Body of pancreas (tissue), 4 donors: ENCODE data around the gene SELENOM. TPM values are rescaled to one million over a fixed set of nuclear protein-coding genes. Genes with fewer than 3 reads are reported as not detected.

Experiments used
- ATAC-seq: fragments of 150-250 bp; one replicate; pipeline ENCODE4 v1.9.1; 2016
- DNase-seq, 4 donors: peaks; one replicate each; pipeline ENCODE4 v3.0.0-alpha.2; 2019
- H3K27ac ChIP-seq, 4 donors: fragments of 200-600 bp; sonication (generic); 1 replicate in 3 of 4; 2 replicates in 1 of 4; pipeline versions ENCODE4 v1.5.1 to v1.6.1; 2016 to 2019; ENCODE audit warnings: mild to moderate bottlenecking in 1 of 4, mixed read lengths in 1 of 4, moderate library complexity in 1 of 4
- H3K27me3 ChIP-seq, 2 donors: fragments of 200-600 bp; sonication (generic); one replicate each; pipeline ENCODE4 v1.6.0; 2016; ENCODE audit warnings: mild to moderate bottlenecking in 1 of 2
- H3K36me3 ChIP-seq, 2 donors: fragments of 200-600 bp; sonication (generic); replicated peaks in 1 of 2; 2 replicates each; pipeline ENCODE4 v1.5.1; 2016; ENCODE audit warnings: low read depth in 2 of 2; ENCODE audit not compliant: insufficient read depth in 1 of 2
- H3K4me1 ChIP-seq: fragments of 200-600 bp; sonication (generic); one replicate; pipeline ENCODE4 v1.6.0; 2016
- H3K4me3 ChIP-seq, 2 donors: fragments of 200-600 bp; sonication (generic); 1 replicate in 1 of 2; 2 replicates in 1 of 2; pipeline ENCODE4 v1.5.1; 2016 to 2019
- H3K9me3 ChIP-seq, 3 donors: fragments of 200-600 bp; sonication (generic); 1 replicate in 2 of 3; 2 replicates in 1 of 3; pipeline ENCODE4 v1.5.1; 2016
- POLR2A ChIP-seq, 3 donors: fragments of 450-650 bp; IDR thresholded peaks; one replicate each; pipeline ENCODE4 v1.6.1; 2016; ENCODE audit warnings: antibody characterized with exemption in 3 of 3, mild to moderate bottlenecking in 2 of 3
- WGBS, 2 donors: methylation state at CpG; one replicate each; pipeline ENCODE4 v1.1.5; 2017; 5-methylcytosine and 5-hydroxymethylcytosine counted together
- intact Hi-C: fragments of 100-400 bp; cut with DNase I; formaldehyde crosslinking; loops from one replicate; pipeline ENCODE4 v1.15.1; 2023
- total RNA-seq, 2 donors: library from RNA; depleted of rRNA; stranded (reverse); fragments of >200 nt; gene quantifications; one replicate each; pipeline ENCODE4 v1.1.0, GENCODE V29; 2016
- TF ChIP-seq, protein P1 (sequence below), 7 experiments: fragments of 450-650 bp in 4 of 7; fragments of 200-600 bp in 3 of 7; sonication (generic) in 3 of 7; IDR thresholded peaks; one replicate each; pipeline ENCODE4 v1.5.1; 2016 to 2019; ENCODE audit warnings: antibody characterized with exemption in 7 of 7

The SELENOM gene
- total RNA-seq, 2 donors from 2014 or later: 127 to 198 TPM

GRCh38 chr22:31056986-31057599, 50.3 kb downstream of the SELENOM start:
- TF ChIP-seq POLR2A (IDR thresholded peaks at IDR 0.05): no peak
- TF ChIP-seq, protein P1, sequence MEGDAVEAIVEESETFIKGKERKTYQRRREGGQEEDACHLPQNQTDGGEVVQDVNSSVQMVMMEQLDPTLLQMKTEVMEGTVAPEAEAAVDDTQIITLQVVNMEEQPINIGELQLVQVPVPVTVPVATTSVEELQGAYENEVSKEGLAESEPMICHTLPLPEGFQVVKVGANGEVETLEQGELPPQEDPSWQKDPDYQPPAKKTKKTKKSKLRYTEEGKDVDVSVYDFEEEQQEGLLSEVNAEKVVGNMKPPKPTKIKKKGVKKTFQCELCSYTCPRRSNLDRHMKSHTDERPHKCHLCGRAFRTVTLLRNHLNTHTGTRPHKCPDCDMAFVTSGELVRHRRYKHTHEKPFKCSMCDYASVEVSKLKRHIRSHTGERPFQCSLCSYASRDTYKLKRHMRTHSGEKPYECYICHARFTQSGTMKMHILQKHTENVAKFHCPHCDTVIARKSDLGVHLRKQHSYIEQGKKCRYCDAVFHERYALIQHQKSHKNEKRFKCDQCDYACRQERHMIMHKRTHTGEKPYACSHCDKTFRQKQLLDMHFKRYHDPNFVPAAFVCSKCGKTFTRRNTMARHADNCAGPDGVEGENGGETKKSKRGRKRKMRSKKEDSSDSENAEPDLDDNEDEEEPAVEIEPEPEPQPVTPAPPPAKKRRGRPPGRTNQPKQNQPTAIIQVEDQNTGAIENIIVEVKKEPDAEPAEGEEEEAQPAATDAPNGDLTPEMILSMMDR (IDR thresholded peaks at IDR 0.05): no peak
- H3K27me3 ChIP-seq: no peaks in the 10 kb centered on the region
- H3K9me3 ChIP-seq: no peaks in the 10 kb centered on the region
- H3K4me1 ChIP-seq: peaks cover 13% of the 10 kb centered on the region
- DNase-seq: no peak
- no peak overlapping the region for H3K27ac ChIP-seq
- 86 to 90% methylated on average over 5 of the region's 5 CpGs for WGBS, 2 donors
- no peak overlapping the region for H3K4me3 ChIP-seq
- ATAC-seq: no peak
- no peaks in the 10 kb centered on the region for H3K36me3 ChIP-seq
- intact Hi-C loops: no loop called here

DNA sequence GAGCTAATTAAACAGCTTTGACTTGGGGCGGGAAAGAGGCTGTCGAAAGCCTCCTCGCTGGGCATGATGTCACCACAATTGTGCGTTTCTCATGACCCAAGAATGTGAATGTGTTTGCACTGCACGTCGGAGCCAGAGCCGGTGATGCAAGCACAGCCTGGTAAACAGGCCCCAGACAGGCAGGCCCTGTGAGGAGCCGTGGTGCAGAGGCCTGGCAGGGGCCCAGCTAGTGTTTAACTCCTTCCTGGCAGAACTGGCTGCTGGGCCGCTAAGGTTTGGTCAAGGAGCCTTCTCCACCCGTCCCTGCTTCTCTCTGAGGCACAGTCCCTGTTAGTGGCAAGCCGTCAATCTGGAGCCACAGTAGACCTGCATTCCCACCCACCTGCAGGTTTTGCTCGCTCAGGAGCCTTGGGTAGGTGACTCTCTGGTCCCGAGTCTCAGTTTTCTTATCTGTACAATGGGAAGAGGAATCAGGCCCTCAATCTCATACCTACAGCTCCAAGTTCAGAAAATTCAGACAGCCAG, 51.7 kb downstream of the SELENOM start:
- Histone ChIP-seq H3K27ac (peak overlapping the region; percentile 30 to 67 (median 48)), H3K27me3 (no peaks in the 10 kb centered on the region), H3K36me3 (no peaks in the 10 kb centered on the region), H3K4me3 (no peak overlapping the region), H3K4me1 (peaks cover 13% of the 10 kb centered on the region), H3K9me3 (no peaks in the 10 kb centered on the region)
- intact Hi-C loops: no loop called here
- ATAC-seq (peak; percentile 99), DNase-seq (peak; percentile 82 to 96 (median 92))
- 24 to 28% methylated on average over 7 to 13 of the region's 13 CpGs for WGBS, 2 donors
- TF ChIP-seq POLR2A (IDR thresholded peaks at IDR 0.05): no peak
- TF ChIP-seq, protein P1 (IDR thresholded peaks at IDR 0.05): no peak

DNA sequence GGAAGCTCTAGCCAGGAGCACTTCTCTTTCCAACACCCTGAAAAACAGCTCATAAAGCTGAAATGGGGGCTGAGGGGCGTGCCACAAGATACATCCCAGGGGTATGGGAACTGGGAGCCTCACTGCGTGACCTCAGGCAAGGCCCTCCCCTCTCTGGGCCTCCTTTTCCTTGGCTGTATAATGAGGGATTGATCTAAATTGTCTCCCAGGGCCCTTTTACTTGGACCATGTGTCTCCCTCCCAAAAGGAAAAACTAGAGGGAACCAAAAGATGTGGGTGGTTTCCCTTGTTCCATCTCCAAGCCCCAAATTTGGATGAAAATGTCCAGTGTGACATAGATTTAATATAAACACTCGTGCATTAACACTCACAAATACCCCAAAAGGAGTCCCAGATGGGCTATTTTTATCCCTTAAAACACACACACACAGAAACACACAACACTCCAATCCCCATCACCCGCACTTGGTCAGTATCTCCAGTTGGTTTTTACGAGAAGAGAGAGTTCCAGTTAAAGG, 52.2 kb downstream of the SELENOM start:
- Histone ChIP-seq H3K27ac (peak overlapping the region; percentile 30 to 67 (median 48)), H3K27me3 (no peaks in the 10 kb centered on the region), H3K4me3 (no peak overlapping the region), H3K36me3 (no peaks in the 10 kb centered on the region), H3K4me1 (peaks cover 13% of the 10 kb centered on the region), H3K9me3 (no peaks in the 10 kb centered on the region)
- DNase-seq (no peak), ATAC-seq (no peak)
- no peak for TF ChIP-seq POLR2A (IDR thresholded peaks at IDR 0.05)
- TF ChIP-seq, protein P1 (IDR thresholded peaks at IDR 0.05): no peak
- intact Hi-C loops: no loop called here
- 56 to 68% methylated on average over 5 of the region's 5 CpGs for WGBS, 2 donors

Other genes starting within 250 kb of the SELENOM start
- gene MORC2, start 138.8 kb downstream of the SELENOM start, total RNA-seq: 10 to 100 TPM in 1 of 2 donors, 1 to 10 TPM in 1; 9.1 to 13.5 TPM
- 10 to 100 TPM; 48.0 to 48.5 TPM for gene TUG1, start 138.3 kb downstream of the SELENOM start, total RNA-seq
- gene SMTN, start 26.2 kb downstream of the SELENOM start, total RNA-seq: 10 to 100 TPM; 35.5 to 50.1 TPM
- gene INPP5J, start 15.4 kb upstream of the SELENOM start, total RNA-seq: 10 to 100 TPM; 16.1 to 17.8 TPM
- gene PLA2G3, start 32.9 kb upstream of the SELENOM start, total RNA-seq: not detected
- gene RNF185, start 52.6 kb upstream of the SELENOM start, total RNA-seq: 10 to 100 TPM; 11.5 to 20.8 TPM
- 10 to 100 TPM; 27.5 to 79.8 TPM for gene LIMK2, start 104.7 kb upstream of the SELENOM start, total RNA-seq
- gene PIK3IP1, start 184.9 kb upstream of the SELENOM start, total RNA-seq: 10 to 100 TPM in 1 of 2 donors, 1 to 10 TPM in 1; 5.6 to 18.9 TPM
- 10 to 100 TPM; 24.1 to 25.1 TPM for gene PATZ1, start 238.8 kb upstream of the SELENOM start, total RNA-seq